Endothelial cell of umbilical vein (primary cell): ENCODE data around the gene PCDHGA2. TPM values are rescaled to one million over a fixed set of nuclear protein-coding genes. Genes with fewer than 3 reads are reported as not detected.

Experiments
- BruUV-seq: library from RNA; stranded (reverse); fragments of 400-500 nt; replicated peaks from 2 replicates; lab custom pipeline; 2021; lab: Mats Ljungman, UMichigan
- CTCF ChIA-PET: fragments of 300-600, 350-600 bp; sonication (Branson Sonifier 250); formaldehyde crosslinking; loops from one replicate; lab custom pipeline; 2021; ENCODE audit warnings: antibody characterized with exemption, inconsistent platforms; lab: Charles Lee
- POLR2A ChIA-PET: fragments of 300-600, 350-600 bp; sonication (Branson Sonifier 250); formaldehyde crosslinking; loops from one replicate; lab custom pipeline; 2021; ENCODE audit warnings: antibody characterized with exemption, inconsistent platforms; lab: Charles Lee
- DNase-seq: peaks from one replicate; pipeline ENCODE4 v3.0.0-alpha.2; 2011; ENCODE audit warnings: low read depth, low spot score
- FAIRE-seq: peaks from 2 replicates; lab custom pipeline; 2011; peaks lifted over from hg19 to GRCh38; lab: Jason Lieb, UNC
- H2AFZ ChIP-seq: 2 replicates; pipeline ENCODE4 v1.6.0; 2012; ENCODE audit warnings: low read depth, low read length, control low read depth, inconsistent platforms
- H3K27ac ChIP-seq: 2 replicates; pipeline ENCODE4 v1.5.1; 2011; ENCODE audit warnings: low read depth, mild to moderate bottlenecking, control low read depth, low read length, moderate library complexity; ENCODE audit not compliant: insufficient read depth
- H3K27me3 ChIP-seq, 2 experiments: 2 replicates each; pipeline versions ENCODE4 v1.6.0 to v1.6.1; 2011; ENCODE audit warnings: low read length in 2 of 2, mixed read lengths in 1 of 2; ENCODE audit not compliant: control insufficient read depth in 2 of 2, insufficient read depth in 2 of 2
- H3K36me3 ChIP-seq, 2 experiments: 2 replicates in 1 of 2; 3 replicates in 1 of 2; pipeline ENCODE4 v1.5.1; 2011; ENCODE audit warnings: low read length in 2 of 2, mild to moderate bottlenecking in 1 of 2, moderate library complexity in 1 of 2; ENCODE audit not compliant: control insufficient read depth in 2 of 2, insufficient read depth in 2 of 2; ENCODE audit errors: extremely low read depth in 1 of 2
- H3K4me1 ChIP-seq: 3 replicates; pipeline ENCODE4 v1.5.1; 2011; ENCODE audit warnings: mild to moderate bottlenecking, low read length; ENCODE audit not compliant: control insufficient read depth, insufficient read depth; ENCODE audit errors: extremely low read depth
- H3K4me2 ChIP-seq: 2 replicates; pipeline ENCODE4 v1.6.1; 2011; ENCODE audit warnings: low read length, control low read depth, mixed read lengths; ENCODE audit not compliant: insufficient read depth
- H3K4me3 ChIP-seq, 3 experiments: fragments of 200-600 bp in 1 of 3; sonication (generic), shearing (Covaris generic) in 1 of 3; replicated peaks in 1 of 3; 2 replicates each; pipeline ENCODE4 v1.5.1; 2011 to 2016; ENCODE audit warnings: control low read depth in 3 of 3, low read length in 3 of 3, mild to moderate bottlenecking in 2 of 3, inconsistent platforms in 1 of 3, low read depth in 1 of 3, moderate library complexity in 1 of 3; ENCODE audit not compliant: insufficient read depth in 1 of 3
- H3K79me2 ChIP-seq: 2 replicates; pipeline ENCODE4 v1.6.0; 2012; ENCODE audit warnings: low read length, inconsistent platforms; ENCODE audit not compliant: control insufficient read depth, insufficient read depth
- H3K9ac ChIP-seq: replicated peaks from 2 replicates; pipeline ENCODE3; 2011; ENCODE audit warnings: low read length, control low read depth; ENCODE audit not compliant: insufficient read depth; ENCODE audit errors: extremely low read depth
- H3K9me1 ChIP-seq: replicated peaks from 3 replicates; pipeline ENCODE4 v1.6.0; 2011; ENCODE audit warnings: mild to moderate bottlenecking, low read length; ENCODE audit not compliant: control insufficient read depth, insufficient read depth; ENCODE audit errors: extremely low read depth
- H3K9me3 ChIP-seq: replicated peaks from 2 replicates; pipeline ENCODE4 v1.5.1; 2012; ENCODE audit warnings: low read length, inconsistent platforms; ENCODE audit not compliant: control insufficient read depth, insufficient read depth
- H4K20me1 ChIP-seq: replicated peaks from 2 replicates; pipeline ENCODE3; 2011; ENCODE audit warnings: mild to moderate bottlenecking, low read length; ENCODE audit not compliant: control insufficient read depth, insufficient read depth; ENCODE audit errors: extremely low read depth
- CTCF ChIP-seq, 2 donors: IDR thresholded peaks; 1 replicate in 1 of 2; 2 replicates in 1 of 2; pipeline ENCODE4 v1.5.1; 2011; ENCODE audit warnings: low read length in 2 of 2, mild to moderate bottlenecking in 2 of 2, moderate library complexity in 2 of 2, control low read depth in 1 of 2, inconsistent platforms in 1 of 2, low read depth in 1 of 2; ENCODE audit not compliant: insufficient read depth in 1 of 2; ENCODE audit errors: extremely low read depth in 1 of 2
- EZH2 ChIP-seq: IDR thresholded peaks from 2 replicates; pipeline ENCODE4 v1.6.1; 2012; ENCODE audit warnings: borderline replicate concordance, low read depth, mild to moderate bottlenecking, moderate library complexity, low read length, inconsistent platforms; ENCODE audit not compliant: severe bottlenecking
- FOS ChIP-seq: IDR thresholded peaks from 2 replicates; pipeline ENCODE4 v1.6.1; 2011; ENCODE audit warnings: mild to moderate bottlenecking, low read length, moderate library complexity, borderline replicate concordance; ENCODE audit not compliant: insufficient read depth
- GATA2 ChIP-seq: IDR thresholded peaks from 2 replicates; pipeline ENCODE4 v1.7.0; 2011; ENCODE audit warnings: low read depth, mild to moderate bottlenecking, moderate library complexity, mixed read lengths, low read length; ENCODE audit not compliant: insufficient read length, insufficient read depth
- MYC ChIP-seq: IDR thresholded peaks from one replicate; pipeline ENCODE4 v1.6.1; 2011; ENCODE audit warnings: mild to moderate bottlenecking, low read depth, low read length
- POLR2AphosphoS5 ChIP-seq: IDR thresholded peaks from 2 replicates; pipeline ENCODE4 v1.6.1; 2012; ENCODE audit warnings: low read depth, mild to moderate bottlenecking, control low read depth, low read length, moderate library complexity; ENCODE audit not compliant: insufficient read depth
- dilution Hi-C: fragments of 300-500 bp; cut with MboI; formaldehyde crosslinking; loops from one replicate; pipeline ENCODE4 v1.15.0; 2019; ENCODE audit warnings: low sequenced_read_pairs; ENCODE audit not compliant: extremely low pct_ligation_motif_present
- intact Hi-C: fragments of 100-400 bp; cut with micrococcal nuclease; formaldehyde crosslinking; loops from one replicate; pipeline ENCODE4 v1.10.0; 2022
- polyA plus RNA-seq, 4 experiments: library from polyadenylated mRNA; depleted of rRNA in 3 of 4; stranded (reverse) in 3 of 4; unstranded in 1 of 4; fragments of >200 nt; gene quantifications; 2 replicates each; pipeline versions ENCODE4 v1.2.1 to v1.2.3, GENCODE V29; 2011 to 2012; ENCODE audit warnings: missing spikeins in 1 of 4
- total RNA-seq: library from RNA; stranded (reverse); gene quantifications from 2 replicates; pipeline ENCODE4 v1.2.3, GENCODE V29; 2021

PCDHGA2 gene
- total and polyA plus RNA-seq, 2 donors (not counting 3 experiments of a cell fraction or from before 2014, with no cell fraction given), result 1.2 to 2.0 TPM

- no peaks in the 10 kb centered on the region for H3K9me3 ChIP-seq
- H2AFZ ChIP-seq, result peak within 1 kb of the TSS; percentile 86
- TF ChIP-seq FOS, result no peak
- TF ChIP-seq MYC, result no peak
- no peak for TF ChIP-seq GATA2
- no peak for TF ChIP-seq EZH2
- TF ChIP-seq CTCF (IDR thresholded peaks at IDR 0.05; ENCODE audit: extremely low read depth in 1 of 2, insufficient read depth in 1 of 2, low read depth in 1 of 2, low read length in 2 of 2), result peak; percentile 29 to 53
- TF ChIP-seq POLR2AphosphoS5, result no peak
- H3K27me3 ChIP-seq, result peaks cover 10 to 29% of the 10 kb centered on the region in 2 experiments
- H3K9me1 ChIP-seq, result no peaks in the 10 kb centered on the region
- POLR2A ChIA-PET, result interaction anchor here (1.3 kb wide), 1 partner anchor 23 kb away, joined by 3 read pairs; the partner anchor contains the start of gene TAF7
- no peaks in the 10 kb centered on the region for H3K36me3 ChIP-seq
- H3K4me3 ChIP-seq, result peak within 1 kb of the TSS in 2 of 3 experiments; percentile 17 to 59
- peak within 1 kb of the TSS; percentile 49 for H3K9ac ChIP-seq
- BruUV-seq, result no TSS peak
- CTCF ChIA-PET, result interaction anchor here (0.8 to 3.8 kb wide), 26 partner anchors 9 to 224 kb away, joined by 3 to 38 read pairs (median 5); partner anchors contain the start of genes PCDHB9, PCDHGA1, PCDHGA10 and PCDHGA12
- dilution Hi-C loops, result no loop called here
- H3K27ac ChIP-seq, result no peak within 1 kb of the TSS
- DNase-seq (peak; percentile 53), FAIRE-seq (peak; percentile 56)
- H4K20me1 ChIP-seq, result no peaks in the 10 kb centered on the region
- peaks cover 3% of the 10 kb centered on the region for H3K4me1 ChIP-seq
- no peaks in the 10 kb centered on the region for H3K79me2 ChIP-seq
- peak within 1 kb of the TSS; percentile 65 for H3K4me2 ChIP-seq
- intact Hi-C loops, result loop anchor here (2.0 kb wide), 1 partner anchor 23 kb away; the partner anchor contains the start of gene TAF7
Observed at GRCh38 chr5:141343242-141343952, 4.8 kb downstream of the PCDHGA2 start, which contains the start of gene PCDHGA3. PCDHGA3 (plus strand) TSS chr5:141343829; CDS start chr5:141344034, 205 bp downstream.
